ENCODE measurements around the gene IGSF3.

The IGSF3 gene

DNA sequence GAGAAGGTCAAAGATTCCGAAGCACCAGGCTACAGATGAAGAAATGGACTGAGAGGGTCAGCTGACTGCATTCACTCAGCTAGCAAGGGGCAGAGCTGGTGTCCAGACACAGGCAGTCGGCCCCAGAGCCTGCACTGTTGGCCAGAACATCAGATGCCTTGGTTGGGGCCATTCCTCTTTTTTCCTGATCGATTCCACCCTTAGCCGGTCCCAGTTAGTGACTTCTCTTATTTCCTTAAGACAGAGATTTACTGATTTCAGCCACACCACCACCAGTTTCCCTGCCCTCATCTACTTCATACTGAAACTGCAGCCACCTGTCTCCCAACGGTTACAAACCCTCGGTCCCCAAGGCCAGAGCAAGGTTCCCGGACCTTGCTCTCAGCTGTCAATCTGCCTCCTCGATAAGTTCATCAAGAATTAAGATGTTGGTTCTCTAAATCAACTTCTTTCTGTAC, 108.2 kb downstream of the IGSF3 start:
- no peak for DNase-seq (ENCODE audit: low read depth, low spot score)

DNA sequence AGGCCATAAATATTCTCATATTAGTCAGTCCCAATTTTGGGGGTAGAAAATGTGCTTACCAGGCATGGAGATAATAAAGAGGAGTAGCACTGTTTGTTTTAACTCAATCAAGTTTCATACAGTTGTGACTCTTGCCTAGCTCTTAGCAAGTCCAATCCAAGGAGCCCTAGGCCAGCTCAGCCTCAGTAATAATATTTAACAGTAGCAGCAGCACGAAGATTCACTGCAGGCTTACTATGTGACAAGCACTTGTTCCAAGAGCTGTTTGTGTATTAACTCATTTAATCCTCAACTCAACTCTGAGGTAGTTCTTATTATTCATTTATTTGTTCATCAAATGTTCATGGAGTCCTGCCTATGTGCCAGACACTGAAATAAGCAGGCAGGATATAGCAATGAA, 109.0 kb downstream of the IGSF3 start:
- no peak for DNase-seq (ENCODE audit: low read depth, low spot score)

DNA sequence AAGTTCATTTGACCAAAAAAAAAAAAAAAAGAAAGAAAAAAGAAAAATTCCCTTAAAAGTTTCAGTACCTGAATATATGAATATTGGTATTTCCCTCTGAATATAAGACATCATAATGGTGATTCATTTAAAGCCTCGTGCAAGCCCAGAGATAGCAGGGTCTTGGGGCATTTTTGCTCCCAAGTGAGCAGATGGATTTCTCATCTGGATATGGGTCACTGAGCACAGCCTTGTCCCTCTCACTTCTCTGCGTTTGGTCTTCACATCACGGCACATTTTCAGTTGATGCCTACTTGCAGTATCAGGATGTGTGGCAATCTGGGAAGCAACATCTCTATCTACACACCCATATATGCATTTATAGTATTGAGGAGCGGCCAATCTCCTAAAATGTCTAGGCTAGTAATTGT, 109.4 kb downstream of the IGSF3 start:
- no peak for DNase-seq (ENCODE audit: low read depth, low spot score)

DNA sequence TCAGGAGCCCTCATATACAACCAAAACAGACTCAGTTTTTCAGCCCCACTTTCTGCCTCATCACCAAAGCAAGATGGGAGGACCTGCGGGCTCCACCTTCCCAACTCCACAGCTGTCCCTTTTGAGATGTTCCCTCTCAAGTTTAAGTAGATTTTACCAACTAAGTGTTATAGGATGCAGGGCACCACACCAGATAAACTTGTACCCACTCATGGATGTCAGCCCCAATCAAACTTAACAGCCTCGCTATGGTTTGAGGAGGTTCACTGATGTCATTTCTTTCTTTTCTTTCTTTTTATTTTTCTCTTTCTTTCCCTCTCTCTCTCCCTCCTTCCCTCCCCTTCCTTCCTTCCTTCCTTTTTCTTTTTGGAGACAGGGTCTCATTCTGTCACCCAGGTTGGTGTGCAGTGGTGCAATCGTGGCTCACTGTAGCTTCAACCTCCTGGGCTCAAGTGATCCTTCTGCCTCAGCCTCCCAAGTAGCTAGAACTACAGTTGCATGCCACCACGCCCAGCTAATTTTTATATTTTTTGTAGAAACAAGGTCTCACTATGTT, 110.1 kb downstream of the IGSF3 start:
- DNase-seq (ENCODE audit: low read depth, low spot score) = no peak

DNA sequence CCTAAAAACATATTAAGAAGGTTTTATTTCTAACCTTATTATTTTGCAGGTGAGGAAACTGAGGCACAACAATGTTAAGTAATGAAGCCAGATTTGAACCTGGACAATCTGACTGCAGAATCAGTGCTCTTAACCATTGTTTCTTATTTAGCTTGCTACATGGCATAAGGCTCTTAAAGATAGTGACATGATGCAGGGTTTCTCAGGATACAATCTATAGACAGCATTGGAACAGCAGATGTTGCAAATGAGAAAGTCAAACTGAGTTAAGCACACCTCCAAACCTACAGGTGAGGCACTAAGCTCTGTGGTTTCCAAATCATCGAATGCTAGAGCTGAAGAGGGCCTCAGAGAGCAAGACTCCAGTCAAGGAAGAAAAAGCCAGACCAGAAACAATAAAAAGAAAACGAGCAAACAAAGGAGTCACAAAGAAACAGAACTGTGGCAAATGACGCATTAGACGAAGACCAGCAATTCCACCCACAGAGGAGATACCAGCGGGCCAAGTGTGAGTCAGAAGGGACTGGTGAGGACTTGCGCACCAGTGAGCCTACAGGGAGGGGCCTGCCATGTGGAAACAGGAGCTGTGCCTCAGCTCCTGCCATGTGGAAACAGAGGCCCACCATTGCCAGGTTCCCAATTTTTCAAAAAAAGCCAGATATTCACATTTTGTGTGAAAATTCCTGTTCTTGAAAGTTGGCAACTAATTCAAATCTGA, 111.1 kb downstream of the IGSF3 start:
- peak; percentile 56 for DNase-seq (ENCODE audit: low read depth, low spot score)

DNA sequence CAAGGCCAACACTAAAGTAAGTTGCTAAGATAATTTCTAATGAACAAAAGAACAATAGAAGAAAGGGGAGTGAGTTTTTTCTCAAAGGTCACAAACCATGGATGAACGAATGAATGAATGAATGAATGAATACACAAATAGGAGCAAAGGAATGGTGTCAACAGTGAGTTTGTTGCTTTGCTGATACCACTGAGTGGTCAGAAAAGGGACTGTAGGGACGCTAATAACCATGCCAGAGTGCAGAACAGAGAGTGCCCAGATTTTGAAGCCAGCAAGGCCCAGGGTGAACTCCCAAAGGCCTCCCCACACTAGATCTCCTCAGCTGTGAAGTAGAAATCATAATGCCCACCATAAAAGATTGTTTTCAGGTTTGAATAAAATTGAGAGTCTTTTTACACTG, 112.6 kb downstream of the IGSF3 start:
- no peak for DNase-seq (ENCODE audit: low read depth, low spot score)

DNA sequence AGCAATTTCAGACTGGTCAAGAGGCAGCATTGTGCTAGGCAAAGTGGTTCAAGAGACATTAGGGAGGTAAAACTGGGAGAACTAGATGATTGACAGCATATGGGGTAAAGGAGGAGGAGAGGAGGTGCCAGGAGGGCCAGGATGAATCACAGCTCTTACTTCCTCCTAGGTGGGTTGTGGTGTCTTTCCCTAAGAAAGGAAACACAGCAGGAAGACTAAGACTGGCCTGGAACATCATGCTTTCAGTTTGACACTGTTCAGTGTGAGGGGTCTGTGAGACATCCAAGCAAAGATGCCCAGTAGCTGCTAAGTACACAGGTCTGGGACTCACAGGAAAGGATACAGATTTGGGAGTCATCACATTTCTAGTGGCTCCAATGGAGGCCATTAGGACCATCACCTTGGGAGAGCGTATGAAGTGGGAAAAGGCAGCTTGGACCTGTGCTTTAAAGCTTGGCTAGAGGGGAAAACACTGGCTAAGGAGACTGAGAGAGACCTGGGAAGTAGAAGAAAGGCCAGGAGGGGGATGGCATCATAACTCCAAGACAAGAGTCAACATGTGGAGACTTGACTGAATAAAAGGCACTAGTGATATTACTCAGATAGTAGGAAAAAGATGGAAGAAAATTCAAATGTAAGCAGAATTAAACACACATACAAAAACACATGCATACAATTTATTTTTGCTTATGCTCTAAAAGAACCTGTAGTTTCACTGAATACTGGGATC, 114.0 kb downstream of the IGSF3 start:
- no peak for DNase-seq (ENCODE audit: low read depth, low spot score)

DNA sequence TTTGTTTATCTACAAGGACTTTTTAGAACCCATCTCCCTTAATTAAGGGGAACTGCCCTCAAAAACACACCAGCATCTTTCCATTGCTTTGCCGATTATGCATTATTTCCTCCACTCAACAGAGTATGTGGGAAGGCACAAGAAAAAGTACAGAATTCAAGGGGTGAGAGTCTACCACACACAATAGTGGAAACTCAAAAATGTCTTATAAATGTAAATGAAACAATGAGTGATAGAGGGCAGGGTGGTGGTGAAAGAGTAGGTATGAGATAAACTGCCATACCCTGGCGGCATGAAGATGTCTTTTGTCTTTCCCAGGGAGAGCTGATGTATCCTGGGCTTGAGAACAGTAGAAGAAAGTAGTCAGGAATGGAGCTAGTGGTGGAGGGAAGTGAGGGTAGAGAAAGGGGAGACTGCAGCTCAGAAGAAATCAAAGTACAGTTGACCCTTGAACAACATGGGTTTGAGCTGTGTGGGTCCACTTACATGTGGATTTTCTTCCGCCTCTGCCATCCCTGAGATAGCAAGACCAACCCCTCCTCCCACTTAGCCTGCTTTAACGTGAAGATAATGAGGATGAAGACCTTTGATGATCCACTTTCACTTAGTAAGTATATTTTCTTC, 121.1 kb downstream of the IGSF3 start:
- DNase-seq (ENCODE audit: low read depth, low spot score) = no peak

DNA sequence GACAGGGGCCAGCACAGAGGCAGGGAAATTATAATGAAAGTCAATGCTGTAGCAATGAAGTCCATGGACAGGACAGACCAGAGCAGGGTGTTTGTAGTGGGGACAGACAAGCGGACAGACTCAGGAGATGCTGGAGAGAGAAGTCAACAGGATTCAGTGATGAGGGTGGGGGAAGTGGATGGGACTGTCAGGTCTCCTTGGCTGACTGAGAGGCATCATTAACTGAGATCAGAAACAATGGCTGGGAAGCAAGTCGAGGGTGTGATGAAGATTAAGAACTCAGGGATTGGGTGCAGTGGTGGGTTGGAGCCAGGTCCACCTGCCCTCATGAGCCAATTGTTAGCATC, 122.2 kb downstream of the IGSF3 start:
- no peak for DNase-seq (ENCODE audit: low read depth, low spot score)

DNA sequence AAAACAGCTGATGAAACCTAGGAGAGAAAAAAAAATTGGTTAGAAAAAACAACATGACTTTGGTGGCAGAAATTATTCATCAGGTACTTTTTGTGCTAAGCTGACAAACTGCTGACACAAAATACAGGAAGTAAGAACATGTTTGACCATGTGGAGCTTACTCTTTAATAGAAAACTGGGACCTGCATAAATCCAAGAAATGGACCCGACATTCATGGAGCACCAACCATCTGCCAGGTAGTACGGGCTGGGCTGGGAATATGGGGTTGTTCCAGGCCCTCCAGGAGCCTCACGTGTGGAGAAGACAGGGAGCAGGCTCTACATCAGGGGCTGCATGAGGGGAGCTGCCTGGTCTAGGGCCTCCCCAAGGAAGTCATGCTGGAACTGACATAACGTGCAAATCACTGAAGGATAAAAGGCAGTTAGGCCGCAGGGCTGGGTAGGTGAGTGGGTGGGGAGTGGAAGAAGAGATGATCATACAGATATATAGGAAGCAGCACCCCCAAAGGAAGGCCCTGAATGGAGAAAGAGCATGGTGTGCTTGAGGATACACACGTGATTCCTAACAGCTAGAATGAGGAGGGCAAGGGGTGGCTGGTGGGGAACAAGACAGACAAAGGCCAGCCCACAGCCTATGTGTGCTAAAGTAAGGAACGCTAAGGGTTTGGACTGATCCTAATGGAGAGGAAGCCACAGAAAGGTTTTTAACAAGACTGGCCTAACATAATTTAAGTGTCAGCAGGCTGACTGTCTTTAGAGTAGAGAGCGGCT, 122.8 kb downstream of the IGSF3 start:
- no peak for DNase-seq (ENCODE audit: low read depth, low spot score)

DNA sequence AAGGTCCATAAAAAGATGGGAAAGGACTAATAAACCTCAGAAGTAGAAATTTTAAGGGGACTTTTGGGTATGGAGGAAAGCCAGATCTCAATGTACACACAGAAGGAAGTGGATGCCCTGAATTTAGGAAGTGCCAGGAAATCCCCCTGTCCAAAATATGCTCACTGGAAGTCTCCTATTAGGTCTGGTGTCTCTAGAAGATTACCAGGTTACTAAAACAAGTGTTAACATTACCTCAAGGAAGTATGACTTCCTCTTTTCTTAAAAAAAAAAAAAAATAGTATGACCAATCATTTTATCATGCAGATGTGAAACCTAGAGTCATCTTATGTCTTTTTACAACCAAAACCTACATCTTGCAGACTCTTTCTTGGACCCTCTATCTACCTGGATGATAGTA, 127.4 kb downstream of the IGSF3 start:
- DNase-seq (ENCODE audit: low read depth, low spot score) = no peak

DNA sequence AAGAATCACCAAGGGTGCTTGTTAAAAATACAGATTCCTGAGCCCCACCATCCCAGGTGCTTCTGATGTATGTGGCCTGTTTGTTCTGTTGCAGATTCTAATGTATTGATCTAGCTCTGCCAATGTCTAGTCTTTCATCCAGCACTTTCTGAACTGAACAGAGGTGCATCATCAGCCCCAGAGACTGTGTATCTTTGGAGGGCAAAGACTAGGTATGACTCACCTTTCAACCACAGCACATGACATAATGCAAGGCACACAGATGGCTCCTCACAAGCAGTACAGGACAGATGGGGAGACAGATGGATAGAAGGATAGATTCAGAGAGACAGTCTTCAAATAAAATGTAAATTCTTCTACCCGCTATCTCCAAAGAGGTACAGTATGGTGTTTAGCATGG, 129.0 kb downstream of the IGSF3 start:
- DNase-seq (ENCODE audit: low read depth, low spot score) = no peak

DNA sequence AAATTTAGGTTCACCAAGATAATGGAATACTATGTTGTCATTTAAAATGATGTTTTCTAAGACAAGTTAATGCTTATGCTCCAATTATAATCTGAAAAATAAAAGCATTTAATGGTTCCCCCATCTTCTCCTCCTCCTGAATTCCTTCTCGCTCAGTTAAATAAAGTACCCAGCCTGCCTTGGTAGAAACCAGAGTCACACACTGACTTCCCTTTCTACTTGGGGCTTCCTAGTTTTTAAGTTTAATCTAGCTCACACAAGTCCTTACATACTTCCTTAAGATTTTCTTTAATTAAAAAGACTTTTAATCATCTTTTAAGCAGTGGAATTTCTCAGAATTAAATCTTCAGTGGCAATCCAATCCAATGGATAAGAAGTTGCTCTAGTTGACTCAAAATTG, 129.6 kb downstream of the IGSF3 start:
- no peak for DNase-seq (ENCODE audit: low read depth, low spot score)

DNA sequence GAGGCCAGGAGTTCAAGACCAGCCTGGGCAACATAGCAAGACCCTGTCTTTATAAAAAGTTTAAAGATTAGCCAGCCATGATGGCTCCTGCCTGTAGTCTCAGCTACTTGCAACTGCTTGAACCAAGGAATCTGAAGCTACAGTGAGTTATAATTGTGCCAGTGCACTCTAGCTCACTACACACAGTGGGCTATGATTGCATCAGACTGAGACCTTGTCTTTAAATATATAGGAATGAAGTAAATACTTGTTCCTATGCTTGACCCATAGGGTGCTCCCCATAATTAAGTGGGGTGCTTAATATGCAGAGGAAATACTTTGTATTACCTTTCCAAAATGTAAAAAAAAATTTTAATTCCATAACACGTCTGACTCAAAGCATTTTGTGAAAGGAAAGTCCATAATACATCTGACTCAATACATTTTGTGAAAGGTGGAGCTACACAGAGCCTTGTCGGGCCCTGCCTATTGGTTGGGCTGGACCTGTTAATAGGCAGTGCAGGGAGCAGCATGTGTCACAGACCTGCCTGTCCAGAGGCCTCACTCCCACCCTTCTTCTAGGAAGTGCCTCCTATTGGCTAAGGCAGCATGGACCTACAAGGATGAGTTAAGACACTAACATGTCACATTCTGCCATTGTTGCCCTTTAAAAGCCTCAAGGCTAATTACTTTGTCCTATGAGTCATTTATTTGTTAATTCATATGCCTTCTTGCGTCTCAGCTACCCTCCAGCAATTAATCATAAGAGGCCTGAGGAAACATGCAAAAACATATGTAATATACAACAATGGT, 130.3 kb downstream of the IGSF3 start:
- no peak for DNase-seq (ENCODE audit: low read depth, low spot score)

DNA sequence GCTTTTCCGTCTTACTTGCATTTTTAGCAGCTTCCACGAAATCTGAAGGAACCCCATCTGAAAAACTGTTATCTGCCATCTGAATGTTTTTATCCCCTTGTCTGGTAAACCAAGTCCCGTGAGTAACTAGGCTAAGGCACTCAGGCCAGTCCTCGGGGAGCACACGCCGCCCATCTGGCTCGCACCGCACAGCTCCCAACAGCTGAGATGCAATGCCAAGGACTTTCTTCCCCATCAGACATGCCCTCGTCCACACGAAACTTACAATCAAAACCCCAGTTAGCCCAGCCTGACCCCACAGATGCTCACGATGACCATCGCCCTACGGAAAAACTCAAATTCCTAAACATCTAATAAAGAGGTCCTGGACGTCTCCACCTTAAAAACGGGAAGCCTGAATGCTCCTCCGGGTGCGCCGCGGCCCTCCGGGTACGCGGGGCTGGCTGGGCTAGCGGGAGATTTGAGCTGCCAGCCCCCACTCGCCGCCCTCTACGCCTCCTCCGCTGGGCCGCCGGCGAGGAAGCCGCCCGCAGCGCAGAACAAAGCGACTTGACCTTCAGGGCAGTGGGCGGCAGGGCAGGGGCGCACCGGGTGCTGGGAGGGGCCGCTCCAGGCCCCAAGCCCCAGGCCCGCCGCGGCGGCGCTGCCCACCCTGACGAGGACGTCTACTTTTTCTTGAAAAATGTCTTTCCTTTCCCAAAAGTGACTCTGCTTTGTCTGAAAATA, 133.4 kb downstream of the IGSF3 start:
- DNase-seq (ENCODE audit: low read depth, low spot score) = no peak

DNA sequence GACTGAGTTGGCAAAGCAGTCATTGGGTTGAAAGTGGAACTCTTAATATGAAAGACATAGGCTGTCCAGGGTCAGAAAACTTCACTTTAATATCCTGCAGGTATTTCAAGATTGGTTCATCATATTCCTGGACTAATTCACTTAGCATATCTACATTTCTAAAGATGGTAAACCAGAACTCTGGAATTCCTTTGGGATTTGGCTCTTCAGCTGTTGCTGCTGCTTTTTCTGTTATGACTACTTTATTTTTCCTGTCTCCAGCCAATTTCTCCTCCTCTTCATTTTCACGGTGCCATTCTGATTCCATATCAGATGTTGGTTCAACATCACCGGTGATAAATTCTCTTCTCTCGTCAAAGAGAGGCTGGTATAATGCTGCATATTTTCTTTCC, 134.1 kb downstream of the IGSF3 start:
- DNase-seq (ENCODE audit: low read depth, low spot score) = no peak

DNA sequence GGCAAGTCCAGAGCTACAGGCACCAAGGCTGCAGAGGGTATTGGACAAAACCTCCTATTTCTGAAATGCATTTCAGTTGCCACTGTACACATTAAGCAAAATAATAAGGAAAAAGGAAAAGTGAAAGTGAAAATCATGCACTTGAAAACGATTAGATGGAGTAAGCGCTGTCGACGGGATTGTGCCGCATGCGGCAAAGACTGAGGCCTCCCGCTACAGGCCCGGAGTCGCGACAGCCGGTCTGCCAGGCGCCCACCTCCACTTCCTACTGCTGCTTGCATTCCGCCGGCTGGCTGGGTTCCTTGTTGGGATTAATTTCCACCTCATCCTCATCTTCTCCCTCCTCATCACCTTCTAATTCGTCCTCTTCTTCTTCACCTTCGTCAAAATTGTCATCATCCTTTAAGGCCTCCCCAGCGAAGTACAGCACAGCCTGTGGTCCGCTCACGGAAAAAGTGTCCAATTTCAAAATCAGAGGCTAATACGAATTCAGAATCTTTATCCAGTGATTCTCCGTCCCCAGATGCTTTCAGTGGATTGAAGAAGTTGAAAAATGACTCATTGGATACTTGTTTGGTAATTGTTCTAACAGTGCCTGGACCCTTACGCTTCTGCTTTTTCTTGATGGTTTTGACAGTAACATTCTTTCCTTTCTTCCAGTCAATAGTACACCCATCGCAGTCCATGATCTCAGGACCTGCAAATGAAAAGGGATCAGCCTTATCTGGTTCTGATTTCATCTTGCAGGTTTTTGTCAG, 134.7 kb downstream of the IGSF3 start:
- no peak for DNase-seq (ENCODE audit: low read depth, low spot score)

DNA sequence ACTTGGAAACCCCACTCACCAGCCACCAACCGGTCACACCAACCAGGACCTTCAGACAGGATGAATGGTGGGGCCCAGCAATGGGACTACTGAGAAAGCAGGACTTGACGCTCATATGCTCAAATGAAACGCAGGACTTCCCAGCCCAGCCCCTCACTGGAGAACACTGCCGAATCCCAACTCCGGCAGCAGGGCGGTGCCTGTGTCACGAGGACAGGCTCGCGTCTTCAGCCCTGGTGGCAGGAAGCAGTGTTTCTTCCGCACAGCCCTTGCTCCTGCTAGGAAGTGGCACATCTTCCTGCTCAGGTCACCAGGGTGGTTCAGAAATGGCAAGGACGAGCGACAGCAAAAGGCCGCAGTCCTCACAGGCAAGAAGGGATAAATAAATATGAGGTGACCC, 135.6 kb downstream of the IGSF3 start:
- no peak for DNase-seq (ENCODE audit: low read depth, low spot score)

DNA sequence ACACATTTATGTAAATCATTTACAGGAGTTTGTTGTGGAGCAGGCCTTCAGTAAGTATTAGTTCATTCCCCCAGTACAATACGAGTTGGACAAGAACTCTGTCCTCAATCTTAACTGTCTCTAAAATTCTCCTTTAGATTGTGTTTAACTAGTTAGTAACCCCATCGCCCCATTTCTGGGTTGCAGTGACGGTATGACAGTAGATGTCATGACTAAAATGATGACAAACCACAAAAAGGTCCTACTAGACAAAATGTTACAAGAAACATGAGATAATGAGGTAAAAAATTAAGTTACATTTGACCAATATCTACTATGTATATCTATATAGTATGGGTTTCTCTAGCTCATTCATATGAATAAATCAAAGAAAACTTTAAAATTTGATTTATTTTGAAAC, 137.9 kb downstream of the IGSF3 start:
- no peak for DNase-seq (ENCODE audit: low read depth, low spot score)

DNA sequence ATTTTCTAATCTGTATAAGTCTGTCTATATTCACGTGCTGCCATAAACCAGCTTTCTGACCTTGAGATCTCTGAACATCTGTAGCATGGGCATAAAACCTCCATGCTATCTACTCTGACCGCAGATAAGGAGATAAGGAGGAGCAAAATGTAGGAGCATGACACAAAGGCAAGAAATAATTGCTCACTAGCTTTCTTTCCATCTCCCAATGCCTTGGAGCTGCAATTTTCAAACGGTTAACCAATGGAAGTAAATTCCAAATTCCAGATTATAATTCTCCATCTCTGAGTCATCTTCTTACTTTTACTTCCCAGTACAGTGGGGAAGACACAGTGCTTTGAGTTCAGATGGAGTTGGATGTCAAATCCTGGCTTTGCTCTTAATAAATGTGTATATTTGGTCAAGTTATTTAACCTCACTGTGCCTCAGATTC, 138.3 kb downstream of the IGSF3 start:
- no peak for DNase-seq (ENCODE audit: low read depth, low spot score)

All from activated CD4-positive, CD25-positive, alpha-beta regulatory T cell treated with anti-CD3 and anti-CD28 coated beads, Interleukin-2, amount 50 U/mL, for 16 hours (primary cell).